Retinal pigment epithelial cell (primary cell): ENCODE results near the gene NBAS.

Source experiments
- DNase-seq: peaks from one replicate; pipeline ENCODE4 v3.0.0-alpha.2; 2010; ENCODE audit warnings: low read depth
- H3K4me3 ChIP-seq: 2 replicates; pipeline ENCODE4 v1.5.1; 2011; ENCODE audit warnings: mild to moderate bottlenecking, low read length, control low read depth, moderate library complexity
- TF ChIP-seq, protein P1 (sequence below): conservative IDR thresholded peaks from 2 replicates; pipeline ENCODE4 v1.5.1; 2011; ENCODE audit warnings: low read depth, low read length, control low read depth, inconsistent platforms

The NBAS gene

GRCh38 chr2:15605721-15606120 lies 44.6 kb upstream of the NBAS start:
- no peak overlapping the region for H3K4me3 ChIP-seq
- no peak for DNase-seq
- TF ChIP-seq, protein P1, sequence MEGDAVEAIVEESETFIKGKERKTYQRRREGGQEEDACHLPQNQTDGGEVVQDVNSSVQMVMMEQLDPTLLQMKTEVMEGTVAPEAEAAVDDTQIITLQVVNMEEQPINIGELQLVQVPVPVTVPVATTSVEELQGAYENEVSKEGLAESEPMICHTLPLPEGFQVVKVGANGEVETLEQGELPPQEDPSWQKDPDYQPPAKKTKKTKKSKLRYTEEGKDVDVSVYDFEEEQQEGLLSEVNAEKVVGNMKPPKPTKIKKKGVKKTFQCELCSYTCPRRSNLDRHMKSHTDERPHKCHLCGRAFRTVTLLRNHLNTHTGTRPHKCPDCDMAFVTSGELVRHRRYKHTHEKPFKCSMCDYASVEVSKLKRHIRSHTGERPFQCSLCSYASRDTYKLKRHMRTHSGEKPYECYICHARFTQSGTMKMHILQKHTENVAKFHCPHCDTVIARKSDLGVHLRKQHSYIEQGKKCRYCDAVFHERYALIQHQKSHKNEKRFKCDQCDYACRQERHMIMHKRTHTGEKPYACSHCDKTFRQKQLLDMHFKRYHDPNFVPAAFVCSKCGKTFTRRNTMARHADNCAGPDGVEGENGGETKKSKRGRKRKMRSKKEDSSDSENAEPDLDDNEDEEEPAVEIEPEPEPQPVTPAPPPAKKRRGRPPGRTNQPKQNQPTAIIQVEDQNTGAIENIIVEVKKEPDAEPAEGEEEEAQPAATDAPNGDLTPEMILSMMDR, result no peak

- TF ChIP-seq, protein P1, result no peak
- H3K4me3 ChIP-seq, result no peak overlapping the region
- DNase-seq, result no peak
These were observed 42.8 kb upstream of the NBAS start for GRCh38 chr2:15603948-15604347.

GRCh38 chr2:15603044-15603765 lies 42.1 kb upstream of the NBAS start:
- no peak overlapping the region for H3K4me3 ChIP-seq
- TF ChIP-seq, protein P1, result no peak
- DNase-seq, result no peak

DNA sequence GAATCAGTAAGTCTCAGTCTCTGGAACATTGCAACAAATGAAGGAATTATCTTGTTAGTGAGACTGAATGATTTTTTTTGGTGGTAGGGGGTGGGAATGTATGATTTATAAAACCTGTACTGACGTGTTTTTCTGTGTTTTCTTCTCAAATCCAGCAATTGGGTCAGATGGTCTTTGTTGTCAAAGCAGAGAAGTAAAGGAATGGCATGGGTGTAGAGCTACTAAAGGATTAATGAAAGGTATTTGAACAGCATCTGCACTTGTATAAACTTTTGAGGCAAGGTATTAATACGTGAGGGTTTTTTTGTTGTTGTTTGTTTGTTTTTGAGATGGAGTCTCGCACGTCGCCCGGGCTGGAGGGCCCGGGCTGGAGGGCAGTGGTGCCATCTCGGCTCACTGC lies 41.3 kb upstream of the NBAS start:
- no peak for DNase-seq
- H3K4me3 ChIP-seq, result no peak overlapping the region
- TF ChIP-seq, protein P1, result no peak

GRCh38 chr2:15601681-15602080 lies 40.5 kb upstream of the NBAS start:
- no peak for DNase-seq
- TF ChIP-seq, protein P1, result no peak
- no peak overlapping the region for H3K4me3 ChIP-seq

GRCh38 chr2:15599994-15600393 lies 38.9 kb upstream of the NBAS start:
- no peak for DNase-seq
- TF ChIP-seq, protein P1, result no peak
- H3K4me3 ChIP-seq, result no peak overlapping the region

DNA sequence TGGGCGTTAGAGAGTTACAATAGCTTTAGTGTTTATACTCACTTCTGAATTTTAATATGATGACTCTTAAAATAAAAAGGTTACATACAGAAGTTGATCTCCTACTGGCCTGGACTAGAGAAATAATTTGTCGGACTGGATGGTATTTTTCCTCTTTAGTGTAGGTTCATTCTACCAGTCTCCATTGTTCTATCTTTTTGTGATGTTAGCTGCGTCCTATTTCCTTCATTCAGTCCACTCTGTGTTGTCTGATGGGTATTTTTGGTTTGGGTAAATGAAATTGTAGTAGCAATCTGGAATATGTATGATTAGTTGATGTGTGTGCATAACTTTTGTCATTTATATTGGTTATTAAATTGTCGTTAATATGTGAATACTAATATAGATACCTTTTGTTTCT lies 35.8 kb upstream of the NBAS start:
- no peak overlapping the region for H3K4me3 ChIP-seq
- TF ChIP-seq, protein P1, result no peak
- no peak for DNase-seq
